ENCODE data around the gene RAPGEF4. TPM values are rescaled to one million over a fixed set of nuclear protein-coding genes. Genes with fewer than 3 reads are reported as not detected.

The RAPGEF4 gene
- 0.43 and 1.9 TPM in 2 replicates for total RNA-seq

GRCh38 chr2:172735582-172736423, at the start of gene RAPGEF4:
TSS of gene RAPGEF4 (plus strand) at chr2:172735845. CDS start at chr2:172735984, 139 bp downstream.

DNA sequence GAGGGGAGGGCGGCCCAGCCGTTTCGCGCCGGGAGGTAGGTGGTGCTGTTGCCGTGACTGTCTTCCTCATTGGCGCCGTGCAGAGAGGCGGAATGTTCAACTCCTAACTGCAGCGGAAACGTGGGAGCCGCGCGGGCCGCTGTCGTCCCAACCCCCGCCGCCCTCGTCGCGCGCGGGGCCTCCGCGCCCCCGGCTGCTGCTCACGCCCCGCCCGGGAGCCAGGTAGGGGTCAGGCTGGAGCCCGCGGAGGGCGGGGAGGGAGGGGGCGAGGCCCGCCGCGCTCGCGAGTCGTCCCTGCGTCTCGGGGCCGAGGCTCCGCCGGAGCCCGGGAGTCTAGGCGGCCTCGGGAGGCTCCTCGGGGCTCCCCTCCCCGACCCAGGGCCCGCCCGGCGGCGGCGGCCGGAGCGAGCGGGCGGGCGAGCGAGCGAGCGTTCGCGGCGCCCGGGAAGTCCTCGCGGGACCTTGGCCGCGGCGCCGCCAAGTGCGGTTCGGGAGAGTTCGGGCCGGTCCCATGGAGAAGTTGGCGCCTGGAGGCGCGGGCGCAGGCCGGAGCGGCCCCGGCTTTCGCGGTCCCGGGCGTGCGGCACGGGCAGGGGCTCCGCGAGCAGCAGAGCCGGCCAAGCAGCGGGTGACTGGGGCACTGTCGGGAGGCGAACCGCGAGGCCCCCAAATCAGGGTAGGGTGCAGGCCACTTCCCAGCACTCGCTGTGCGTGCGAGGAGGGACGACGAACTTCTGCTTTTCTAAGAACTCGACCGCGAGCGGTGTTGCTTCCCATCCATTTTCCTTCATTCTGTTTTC, 340.3 kb downstream of the RAPGEF4 start, which contains the start of gene MAP3K20:
TSS of gene MAP3K20 (plus strand) at position 66 of the 800 bp plus-strand sequence. CDS start 15,186 bp downstream, outside the sequence.

Other genes starting within 250 kb of the RAPGEF4 start
- 19.3 and 29.3 TPM in 2 replicates for gene PDK1, start 179.8 kb upstream of the RAPGEF4 start, total RNA-seq

Data from smooth muscle cell of bladder (primary cell).